GM18858 (cell line): ENCODE measurements around the gene USP19.

ENCODE experiments used
- ATAC-seq: cut with Tn5 transposase; IDR thresholded peaks from one replicate; pipeline ENCODE4 v1.9.1; 2021; ENCODE audit not compliant: unreplicated experiment

Gene USP19, protein sequence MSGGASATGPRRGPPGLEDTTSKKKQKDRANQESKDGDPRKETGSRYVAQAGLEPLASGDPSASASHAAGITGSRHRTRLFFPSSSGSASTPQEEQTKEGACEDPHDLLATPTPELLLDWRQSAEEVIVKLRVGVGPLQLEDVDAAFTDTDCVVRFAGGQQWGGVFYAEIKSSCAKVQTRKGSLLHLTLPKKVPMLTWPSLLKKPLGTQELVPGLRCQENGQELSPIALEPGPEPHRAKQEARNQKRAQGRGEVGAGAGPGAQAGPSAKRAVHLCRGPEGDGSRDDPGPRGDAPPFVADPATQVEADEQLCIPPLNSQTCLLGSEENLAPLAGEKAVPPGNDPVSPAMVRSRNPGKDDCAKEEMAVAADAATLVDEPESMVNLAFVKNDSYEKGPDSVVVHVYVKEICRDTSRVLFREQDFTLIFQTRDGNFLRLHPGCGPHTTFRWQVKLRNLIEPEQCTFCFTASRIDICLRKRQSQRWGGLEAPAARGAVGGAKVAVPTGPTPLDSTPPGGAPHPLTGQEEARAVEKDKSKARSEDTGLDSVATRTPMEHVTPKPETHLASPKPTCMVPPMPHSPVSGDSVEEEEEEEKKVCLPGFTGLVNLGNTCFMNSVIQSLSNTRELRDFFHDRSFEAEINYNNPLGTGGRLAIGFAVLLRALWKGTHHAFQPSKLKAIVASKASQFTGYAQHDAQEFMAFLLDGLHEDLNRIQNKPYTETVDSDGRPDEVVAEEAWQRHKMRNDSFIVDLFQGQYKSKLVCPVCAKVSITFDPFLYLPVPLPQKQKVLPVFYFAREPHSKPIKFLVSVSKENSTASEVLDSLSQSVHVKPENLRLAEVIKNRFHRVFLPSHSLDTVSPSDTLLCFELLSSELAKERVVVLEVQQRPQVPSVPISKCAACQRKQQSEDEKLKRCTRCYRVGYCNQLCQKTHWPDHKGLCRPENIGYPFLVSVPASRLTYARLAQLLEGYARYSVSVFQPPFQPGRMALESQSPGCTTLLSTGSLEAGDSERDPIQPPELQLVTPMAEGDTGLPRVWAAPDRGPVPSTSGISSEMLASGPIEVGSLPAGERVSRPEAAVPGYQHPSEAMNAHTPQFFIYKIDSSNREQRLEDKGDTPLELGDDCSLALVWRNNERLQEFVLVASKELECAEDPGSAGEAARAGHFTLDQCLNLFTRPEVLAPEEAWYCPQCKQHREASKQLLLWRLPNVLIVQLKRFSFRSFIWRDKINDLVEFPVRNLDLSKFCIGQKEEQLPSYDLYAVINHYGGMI (N-terminal part only)

DNA sequence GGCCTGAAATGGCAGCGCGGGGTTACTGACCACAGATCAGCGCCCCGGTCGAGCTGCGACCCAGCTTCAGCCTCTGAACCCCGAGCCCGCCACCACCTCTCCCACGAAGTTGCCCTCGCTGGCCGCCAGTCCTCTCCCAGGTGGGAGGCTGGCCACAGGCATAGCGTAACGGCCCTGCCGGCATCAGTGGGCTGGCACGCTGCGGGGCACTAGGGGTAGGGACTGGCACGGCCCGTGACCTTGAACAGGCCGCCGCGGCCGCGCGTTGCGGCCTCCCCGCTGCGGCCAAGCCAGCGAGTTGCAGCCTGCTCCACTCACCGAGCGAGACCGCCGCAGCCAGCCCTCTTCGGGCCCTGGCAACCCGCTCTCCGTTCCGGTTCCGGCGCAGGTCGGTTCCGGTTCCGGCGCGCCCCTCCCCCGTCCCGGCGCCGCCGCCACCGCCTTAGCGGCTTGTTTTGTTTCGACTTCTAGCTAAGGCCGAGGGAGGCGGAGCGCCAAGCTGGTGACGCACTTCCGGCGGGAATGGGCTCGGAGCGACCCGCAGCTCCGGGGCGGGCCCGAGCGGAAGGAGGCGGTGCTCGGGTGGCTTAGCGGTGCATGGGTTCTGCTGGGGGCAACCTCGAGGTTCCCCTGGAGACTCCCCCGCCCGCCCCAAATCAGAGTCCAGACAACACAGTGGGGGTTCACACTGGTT, at the start of gene USP19:
TSS of gene USP19 (minus strand) at position 386 of the 694 bp plus-strand sequence. CDS start 1,678 bp downstream, outside the sequence.
- ATAC-seq, result peak; percentile 79

DNA sequence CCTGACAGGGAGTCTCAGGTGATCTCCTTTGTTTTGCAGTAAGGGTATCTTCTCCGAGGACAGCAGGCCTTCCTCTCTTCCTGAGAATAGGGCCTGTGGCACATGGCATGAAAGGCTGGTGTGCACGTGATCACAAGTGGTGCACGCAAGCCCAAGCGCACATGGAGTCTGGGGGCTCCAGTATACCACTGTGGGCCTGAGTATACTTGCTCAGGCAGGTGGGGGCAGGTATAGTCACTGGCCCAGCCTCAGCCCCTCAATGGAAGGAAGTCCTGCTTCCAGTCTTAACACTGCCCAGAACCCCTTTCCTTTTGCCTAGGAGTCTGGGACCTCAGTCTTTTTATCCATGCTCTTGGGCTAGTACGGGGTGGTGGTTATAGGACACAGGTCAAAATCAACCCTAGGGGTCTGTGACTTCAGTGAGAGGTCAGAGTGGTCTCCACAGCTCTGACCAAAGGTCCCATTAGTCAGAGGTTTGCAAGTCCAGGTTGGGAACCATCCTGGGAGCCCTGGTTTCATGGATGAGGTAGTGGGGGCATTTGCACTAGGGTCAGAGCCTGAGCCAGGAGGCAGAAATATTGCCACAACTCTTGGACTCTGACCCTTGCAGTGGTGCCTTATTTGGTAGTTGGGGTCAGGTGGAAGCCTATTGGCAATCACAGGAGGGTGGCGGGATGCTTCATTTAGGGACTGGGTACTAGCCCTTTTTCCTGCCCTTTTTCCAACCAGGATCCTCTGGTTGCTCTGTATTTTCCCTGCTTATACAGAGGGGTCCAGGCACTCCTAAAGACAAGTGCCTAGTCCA, 46.3 kb upstream of the USP19 start:
- no peak for ATAC-seq

DNA sequence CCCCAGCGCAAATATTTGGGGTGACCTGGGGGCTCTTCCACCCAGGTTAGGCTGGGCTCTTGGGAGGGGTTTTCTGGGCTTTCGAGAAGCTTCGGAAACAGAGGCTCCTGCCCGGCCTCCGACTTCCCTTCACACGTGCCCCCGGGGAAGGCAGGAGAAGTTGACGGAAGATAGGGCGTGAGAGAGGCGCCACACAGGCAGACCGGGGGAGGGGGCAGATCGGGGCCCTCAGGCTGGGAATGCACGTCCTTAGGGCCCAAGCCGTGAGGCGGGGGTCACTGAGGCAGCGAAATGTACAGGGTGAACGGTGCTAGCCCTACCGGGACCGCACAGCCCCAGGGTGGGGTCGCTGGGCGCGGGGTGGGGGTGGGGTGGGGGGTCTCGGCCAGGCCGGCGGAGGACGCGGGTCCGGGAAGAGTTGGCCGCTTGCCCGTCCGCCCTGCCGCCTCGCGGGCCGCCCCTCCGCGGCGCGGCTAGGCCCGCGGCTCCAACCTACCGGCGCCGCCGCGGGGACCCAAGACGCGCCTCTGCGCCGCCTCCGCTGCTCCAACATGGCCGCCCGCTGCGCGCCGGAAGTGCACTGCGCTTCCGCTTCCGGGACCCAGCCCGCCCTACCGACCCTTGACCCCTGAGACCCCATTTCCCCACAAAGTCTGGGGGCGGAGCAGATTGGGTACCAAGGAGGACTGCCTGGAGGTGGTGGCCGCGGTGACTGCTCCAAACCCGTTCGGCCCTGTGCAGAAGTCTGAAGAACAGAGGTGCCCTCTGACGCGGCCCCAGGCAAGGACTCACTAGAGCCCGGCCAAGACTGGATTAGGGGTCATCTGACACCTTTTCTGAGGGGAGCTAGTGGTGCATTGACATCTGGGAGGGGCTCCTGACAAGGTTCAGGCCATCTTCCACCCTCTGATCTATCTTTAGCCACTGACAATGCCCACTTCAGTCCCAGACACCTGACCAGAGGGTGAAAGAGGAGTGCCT, 45.4 kb upstream of the USP19 start, which contains the start of gene CCDC71:
TSS of gene CCDC71 (minus strand) at position 561 of the 981 bp plus-strand sequence. CDS start 2,123 bp downstream, outside the sequence.
- ATAC-seq, result no peak

DNA sequence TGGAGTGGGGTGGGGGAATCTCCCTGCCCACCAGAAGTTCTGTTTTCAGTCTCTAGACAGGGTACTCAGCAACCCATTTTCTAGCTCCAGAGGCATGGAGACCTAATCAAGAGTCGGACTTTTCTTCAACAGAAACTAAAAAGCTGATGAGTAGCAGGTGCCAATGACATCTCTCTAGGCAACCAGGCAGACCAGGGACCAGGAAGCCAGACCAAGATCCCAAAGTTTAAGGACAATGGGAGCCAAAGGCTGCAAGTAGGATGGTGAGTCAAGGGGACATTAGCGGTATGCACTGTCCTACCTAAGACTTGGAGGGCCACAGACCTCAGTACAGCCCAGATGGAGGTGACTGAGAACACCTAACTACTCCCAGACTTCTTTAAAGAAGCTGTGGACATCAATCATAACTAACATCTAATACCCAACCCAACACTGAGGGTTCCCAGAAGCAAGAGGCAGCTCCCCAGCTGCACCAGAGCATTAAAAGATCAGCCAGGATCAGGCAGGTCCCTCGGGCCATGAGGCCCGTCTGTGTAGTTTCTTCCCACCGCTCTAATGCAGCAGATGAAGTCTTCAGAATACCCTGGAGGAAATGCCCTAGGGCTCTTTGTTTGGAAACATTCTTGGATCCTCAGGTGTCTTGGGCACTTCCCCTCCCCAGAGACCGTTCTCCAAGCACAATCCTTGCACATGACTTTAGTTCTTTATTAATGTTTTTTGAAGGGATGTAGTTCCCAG, 44.5 kb upstream of the USP19 start:
- no peak for ATAC-seq

DNA sequence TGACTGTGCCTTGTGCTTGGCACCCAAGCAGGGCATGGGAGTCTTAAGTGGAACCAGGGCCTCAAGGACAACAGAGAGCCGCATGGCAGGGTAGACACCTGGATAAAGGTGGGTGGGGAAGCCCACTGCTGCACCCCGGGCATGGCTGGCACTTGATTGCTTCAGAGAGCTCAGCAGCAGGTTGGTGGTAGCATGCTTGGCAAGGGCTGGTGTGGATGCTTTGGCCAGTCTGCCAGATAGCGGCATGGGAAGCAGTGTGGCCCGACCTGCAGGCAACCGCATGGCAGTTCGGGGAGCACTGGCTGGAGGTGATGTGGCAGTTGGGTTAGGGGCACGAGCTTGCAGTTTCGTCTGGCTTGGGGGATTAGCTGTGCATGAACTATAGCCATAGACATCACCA, 43.0 kb upstream of the USP19 start:
- ATAC-seq, result no peak

DNA sequence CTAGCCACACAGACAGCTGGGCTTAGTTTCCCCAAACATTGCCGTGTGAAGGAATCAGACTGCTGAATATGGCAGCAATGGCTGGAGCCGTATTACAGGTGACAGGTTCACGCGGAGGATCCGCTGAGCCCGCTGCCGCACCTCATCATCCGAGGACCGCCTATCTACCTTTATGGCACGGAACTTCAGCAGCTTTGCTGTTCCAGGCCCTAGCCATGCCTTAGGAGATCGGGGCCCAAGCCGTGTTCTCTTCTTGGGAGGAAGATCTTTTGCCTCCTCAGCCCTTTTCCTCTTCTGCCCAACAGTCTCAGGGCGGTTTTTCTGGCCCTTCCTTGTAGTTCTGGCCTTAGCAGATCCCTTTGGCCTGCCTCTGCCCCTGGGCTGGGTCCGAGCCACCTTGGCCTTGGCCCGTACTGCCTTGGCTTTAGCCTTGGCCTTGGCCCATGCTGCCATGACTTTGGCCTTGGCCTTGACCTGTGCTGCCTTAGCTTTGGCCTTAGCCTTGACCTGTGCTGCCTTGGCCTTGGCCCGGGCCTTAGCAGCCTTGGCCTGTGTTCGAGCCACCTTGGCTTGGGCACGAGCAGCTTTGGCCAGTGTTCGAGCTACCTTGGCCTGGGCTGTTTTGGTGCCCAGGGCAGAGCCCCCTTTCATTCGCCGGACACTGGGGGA, 42.3 kb upstream of the USP19 start:
- no peak for ATAC-seq

DNA sequence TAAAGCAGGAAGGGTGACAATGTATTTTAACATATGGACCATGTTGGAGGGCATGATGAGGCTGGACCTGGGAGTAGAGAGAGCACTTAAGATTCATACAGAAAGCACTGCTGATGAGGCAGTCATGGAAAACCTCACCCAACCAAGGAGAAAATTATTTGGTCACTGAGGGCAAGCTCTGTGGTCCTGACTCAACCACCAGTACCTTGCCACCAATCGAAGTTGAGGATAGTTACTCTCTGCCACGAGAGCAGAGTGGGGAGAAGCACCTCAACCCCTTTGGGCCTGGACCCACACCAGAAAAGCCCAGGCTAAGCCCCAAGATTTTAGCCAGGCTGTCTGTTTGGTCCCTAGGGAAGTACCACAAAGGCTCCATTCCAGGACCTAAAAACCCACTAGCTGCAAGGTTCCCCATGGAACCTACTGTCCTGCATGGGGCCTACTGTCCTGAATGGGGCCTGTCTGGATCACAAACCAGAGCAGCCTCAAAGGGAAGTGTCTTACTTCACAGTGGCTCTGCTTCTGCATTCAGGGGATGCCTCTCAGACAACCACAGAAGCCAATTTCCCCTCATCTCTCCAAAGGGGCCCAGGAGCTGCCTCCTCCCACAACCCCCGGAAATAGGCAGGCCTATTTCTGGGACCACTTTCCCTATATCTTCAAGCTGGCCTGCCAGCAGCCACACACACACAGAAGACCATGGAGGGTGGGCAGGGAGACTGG, 41.3 kb upstream of the USP19 start:
- no peak for ATAC-seq

DNA sequence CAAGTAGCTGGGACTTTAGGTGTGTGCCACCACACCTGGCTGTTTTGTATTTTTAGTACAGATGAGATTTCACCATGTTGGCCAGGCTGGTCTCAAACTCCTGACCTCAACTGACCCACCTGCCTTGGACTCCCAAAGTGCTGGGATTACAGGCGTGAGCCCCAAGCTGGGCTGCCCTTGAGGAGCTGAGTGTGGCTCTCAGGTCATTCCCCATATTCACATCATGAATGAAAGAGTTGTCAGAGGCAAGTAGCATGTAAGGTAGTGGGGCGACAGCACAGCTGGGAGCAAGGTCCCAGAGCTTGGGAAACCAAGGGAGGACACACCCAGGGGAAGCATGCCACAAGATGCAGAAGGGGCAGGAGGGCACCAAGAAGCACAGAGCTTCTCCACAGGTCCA, 40.6 kb upstream of the USP19 start:
- no peak for ATAC-seq

DNA sequence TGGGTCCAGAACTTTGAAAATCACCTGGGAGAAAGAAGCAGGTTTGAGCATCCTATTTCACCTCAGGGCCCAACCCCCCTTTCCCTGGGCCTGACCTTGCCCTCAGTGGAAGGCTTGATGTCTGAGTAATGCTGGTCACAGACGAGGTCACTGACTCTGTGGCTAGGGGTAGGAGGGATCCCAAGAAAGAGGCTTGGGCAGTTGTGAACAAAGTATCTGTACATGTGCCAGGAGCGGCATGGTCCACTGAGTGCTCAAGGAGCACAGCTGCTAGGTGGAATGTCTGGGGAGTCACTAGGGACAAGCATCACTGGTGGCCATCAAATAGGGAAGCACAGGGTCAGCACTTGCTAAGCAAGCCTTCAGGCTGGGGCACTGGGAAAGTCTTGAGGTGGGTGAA, 38.2 kb upstream of the USP19 start:
- no peak for ATAC-seq

DNA sequence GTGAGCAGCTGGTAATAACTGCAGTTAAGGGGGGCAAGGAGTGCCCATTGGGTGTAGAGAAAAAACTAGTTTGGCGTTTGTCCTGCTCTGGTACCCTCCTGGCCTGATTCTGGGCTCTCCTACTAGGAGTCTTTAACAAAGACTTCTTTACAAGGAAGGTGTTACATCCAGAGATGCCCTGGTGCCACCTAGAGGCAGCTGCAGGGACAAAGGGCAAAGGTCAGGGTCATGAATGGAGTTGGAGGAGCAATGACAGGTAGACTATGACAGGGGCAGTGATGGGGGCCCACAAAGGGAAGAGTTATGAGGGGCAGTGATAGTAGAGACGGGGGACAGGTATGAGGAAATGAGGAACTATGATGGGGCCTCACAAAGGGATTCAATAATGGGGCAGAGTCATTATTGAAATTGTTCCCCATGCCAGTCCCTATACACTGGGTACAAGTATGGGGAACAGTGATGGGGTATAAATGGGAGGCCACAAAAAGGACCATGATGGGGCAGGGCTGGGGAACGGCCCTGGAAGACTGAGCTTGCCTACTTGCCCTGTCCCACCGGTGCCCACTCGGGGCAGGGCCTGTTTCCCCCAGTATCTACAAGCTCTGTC, 37.6 kb upstream of the USP19 start:
- no peak for ATAC-seq

DNA sequence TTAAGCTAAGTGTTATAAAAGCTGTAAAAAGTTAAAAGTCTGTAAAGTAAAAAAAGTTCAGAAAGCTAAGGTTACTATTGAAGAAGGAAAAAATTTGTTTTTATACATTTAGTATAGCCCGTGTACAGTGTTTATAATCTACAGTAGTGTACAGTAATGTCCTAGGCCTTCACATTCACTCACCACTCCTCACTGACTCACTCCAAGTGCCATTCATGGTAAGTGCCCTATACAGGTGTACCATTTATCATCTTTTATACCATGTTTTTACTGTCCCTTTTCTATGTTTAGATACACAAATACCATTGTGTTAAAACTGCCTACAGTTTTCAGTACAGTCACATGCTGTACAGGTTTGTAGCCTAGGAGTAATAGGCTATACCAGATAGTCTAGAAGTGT, 36.7 kb upstream of the USP19 start:
- no peak for ATAC-seq

DNA sequence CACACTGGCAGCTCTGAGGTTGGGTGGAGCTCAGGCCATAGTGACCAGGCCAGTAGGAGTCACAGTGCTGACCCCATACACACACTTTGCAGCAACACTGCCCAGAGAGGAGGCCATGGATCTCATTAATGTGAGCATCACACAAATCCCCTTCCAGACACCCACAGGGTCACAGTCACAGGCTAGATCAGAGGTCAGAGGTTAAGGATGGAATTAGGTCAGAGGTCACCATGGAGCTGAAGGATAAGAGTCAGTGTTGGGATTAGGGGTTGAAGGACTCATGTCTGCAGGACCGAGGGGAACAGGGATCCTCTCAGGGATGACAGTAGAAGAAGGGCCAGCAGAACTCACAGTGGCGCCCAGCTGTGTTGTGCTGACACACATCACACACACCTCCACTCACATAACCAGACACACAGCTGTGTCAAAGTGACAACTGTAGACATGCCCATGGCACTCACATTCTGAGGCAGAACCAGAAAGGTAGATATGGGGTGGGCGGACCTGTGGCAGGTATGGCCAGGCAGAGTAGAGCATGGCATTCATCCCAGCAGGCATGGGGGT, 32.8 kb upstream of the USP19 start:
- no peak for ATAC-seq

DNA sequence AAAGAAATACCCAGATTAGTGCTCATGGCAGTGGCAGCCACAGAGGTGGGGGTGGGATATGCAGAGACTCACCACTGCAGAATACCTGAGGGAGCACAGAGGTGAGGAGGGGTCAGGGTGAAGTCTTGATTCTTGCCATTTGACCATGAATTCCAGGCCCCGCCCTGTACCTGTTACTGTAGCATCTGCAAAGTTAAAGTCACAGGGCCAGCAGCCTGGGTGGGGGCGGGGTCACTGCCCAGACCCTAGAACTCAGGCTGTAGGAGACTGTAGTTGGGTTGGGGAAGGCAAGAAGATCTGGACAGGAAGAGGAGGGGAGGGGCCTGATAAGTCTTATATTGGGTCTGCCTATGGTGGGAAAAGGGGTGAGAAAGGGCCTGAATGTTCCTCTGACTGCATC, 31.0 kb upstream of the USP19 start:
- ATAC-seq, result no peak

DNA sequence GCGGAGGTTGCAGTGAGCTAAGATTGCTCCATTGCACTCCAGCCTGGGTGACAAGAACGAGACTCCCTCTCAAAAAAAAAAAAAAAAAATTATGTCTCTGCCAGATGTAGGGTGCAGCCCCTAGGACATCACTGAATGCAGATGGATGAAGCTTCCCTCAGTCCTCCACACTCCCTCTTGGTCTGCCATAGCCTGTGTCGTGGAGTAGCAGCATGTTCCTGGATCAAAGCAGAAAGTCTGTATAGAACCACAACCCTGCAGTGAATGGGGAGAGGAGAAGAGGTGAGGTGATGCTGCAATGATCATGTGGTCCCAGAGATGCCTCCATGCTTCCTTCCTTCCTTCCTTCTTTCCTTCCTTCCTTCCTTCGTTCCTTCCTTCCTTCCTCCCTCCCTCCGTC, 27.5 kb upstream of the USP19 start:
- ATAC-seq, result no peak

DNA sequence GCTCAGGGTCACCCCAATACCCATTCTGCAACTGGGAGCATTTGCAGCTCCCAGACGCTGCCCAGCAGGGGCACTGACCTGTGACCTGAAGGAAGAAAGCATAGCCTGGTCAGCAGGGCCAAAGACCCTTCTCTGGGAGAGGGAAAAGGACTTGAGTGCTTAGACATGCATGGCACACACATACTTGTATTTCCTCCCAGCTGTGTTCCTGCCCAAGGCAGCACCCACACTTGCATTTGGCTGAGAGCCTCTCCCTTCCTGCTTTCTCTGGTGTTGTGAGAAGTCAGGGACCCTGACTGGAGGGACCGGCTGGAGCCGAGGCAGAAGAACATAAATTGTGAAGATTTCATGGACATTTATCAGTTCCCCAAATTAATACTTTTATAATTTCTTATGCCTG, 19.5 kb upstream of the USP19 start:
- ATAC-seq, result no peak

DNA sequence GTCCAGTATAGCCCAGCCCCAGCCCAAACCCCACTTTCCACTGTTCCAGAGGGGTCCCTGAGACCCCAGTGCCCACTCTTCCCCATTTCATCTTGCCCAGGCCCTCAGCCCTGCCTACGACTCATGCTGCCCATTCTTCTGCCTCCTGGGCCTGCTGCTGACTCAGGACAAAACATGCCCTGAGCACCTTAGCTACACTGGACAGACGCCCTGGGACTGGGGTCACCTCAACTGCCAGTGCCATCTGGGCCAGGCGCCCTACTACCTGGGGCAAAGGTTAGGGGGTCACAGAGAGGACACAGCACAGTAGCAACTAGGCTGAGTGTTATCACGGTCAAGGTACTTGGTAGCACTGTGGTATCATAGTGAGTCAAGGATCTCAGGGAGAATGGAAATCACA, 14.9 kb upstream of the USP19 start:
- ATAC-seq, result no peak
